AG09319 (cell line): ENCODE data around the gene PIGQ.

ENCODE experiments used
- DNase-seq: peaks from one replicate; pipeline ENCODE4 v3.0.0-alpha.2; 2010; ENCODE audit warnings: low read depth; ENCODE audit errors: extremely low read depth
- TF ChIP-seq, protein P1 (sequence below): IDR thresholded peaks from 2 replicates; pipeline ENCODE4 v1.5.1; 2011; ENCODE audit warnings: low read depth, mild to moderate bottlenecking, inconsistent platforms, low read length, moderate library complexity

PIGQ gene

DNA sequence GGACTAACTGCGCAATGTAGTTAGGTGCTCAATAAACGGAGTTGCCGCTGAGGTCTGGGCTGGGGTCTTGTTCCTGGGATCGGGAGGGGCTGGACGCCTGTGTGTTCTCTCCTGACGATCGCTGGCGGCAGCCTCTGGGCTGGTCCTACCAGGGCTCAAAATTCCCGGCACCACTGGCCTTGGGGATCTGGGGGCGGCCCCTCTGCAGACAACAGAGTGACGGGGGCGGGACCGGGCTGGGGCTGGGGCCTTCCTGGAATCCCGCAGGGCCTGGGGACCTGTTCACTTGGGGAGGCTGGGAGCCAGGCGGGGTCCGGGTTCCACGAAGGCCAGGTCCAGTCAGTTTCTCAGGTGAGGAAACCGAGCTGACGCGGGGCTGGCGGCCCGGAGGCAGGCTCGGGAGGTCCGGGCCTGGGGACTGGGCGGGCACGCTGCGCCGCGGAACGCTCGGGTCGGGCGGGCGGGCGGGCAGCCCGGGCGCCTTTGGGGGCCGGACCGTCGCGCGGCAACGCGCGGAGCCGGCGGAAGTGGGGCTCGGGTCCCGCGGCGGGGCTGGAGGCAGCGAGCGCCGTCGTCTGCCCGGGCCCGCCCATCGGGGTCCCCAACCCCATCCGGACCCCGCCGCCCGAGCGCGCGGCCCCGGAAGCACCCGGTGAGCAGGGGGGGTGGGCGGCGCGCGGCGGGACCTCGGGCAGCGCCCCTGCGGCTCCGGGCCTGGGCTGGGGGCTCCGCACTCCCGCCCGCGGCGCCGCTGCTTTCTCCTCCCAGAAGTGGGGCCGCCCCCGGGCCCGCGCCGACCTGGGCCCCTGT lies at the start of gene PIGQ:
Gene PIGQ, plus strand, starts transcription at position 524 of the 810 bp plus-strand sequence. CDS start 4,107 bp downstream, outside the sequence.
- no peak for DNase-seq
- TF ChIP-seq, protein P1, sequence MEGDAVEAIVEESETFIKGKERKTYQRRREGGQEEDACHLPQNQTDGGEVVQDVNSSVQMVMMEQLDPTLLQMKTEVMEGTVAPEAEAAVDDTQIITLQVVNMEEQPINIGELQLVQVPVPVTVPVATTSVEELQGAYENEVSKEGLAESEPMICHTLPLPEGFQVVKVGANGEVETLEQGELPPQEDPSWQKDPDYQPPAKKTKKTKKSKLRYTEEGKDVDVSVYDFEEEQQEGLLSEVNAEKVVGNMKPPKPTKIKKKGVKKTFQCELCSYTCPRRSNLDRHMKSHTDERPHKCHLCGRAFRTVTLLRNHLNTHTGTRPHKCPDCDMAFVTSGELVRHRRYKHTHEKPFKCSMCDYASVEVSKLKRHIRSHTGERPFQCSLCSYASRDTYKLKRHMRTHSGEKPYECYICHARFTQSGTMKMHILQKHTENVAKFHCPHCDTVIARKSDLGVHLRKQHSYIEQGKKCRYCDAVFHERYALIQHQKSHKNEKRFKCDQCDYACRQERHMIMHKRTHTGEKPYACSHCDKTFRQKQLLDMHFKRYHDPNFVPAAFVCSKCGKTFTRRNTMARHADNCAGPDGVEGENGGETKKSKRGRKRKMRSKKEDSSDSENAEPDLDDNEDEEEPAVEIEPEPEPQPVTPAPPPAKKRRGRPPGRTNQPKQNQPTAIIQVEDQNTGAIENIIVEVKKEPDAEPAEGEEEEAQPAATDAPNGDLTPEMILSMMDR = no peak

DNA sequence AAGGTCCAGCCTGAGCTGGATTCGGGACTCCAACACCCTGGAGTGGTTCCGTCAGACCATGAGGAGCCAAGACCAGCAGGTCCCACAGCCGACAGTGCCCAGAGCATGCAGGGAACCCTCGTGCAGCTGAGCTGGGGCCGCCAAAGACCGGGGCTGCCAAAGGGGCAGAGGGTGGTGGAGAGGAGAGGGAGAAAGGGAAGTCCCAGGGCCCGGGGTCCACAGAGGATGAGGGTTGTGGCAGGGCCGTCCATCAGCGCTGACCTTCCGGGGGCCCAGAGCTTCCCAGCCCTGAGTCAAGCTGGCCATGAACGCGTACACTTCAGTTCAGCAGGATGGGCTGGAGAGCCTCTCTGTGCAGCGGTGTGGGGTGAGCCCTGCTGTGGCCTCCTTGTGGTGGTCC lies 48.9 kb upstream of the PIGQ start:
- TF ChIP-seq, protein P1 = no peak
- DNase-seq = no peak

DNA sequence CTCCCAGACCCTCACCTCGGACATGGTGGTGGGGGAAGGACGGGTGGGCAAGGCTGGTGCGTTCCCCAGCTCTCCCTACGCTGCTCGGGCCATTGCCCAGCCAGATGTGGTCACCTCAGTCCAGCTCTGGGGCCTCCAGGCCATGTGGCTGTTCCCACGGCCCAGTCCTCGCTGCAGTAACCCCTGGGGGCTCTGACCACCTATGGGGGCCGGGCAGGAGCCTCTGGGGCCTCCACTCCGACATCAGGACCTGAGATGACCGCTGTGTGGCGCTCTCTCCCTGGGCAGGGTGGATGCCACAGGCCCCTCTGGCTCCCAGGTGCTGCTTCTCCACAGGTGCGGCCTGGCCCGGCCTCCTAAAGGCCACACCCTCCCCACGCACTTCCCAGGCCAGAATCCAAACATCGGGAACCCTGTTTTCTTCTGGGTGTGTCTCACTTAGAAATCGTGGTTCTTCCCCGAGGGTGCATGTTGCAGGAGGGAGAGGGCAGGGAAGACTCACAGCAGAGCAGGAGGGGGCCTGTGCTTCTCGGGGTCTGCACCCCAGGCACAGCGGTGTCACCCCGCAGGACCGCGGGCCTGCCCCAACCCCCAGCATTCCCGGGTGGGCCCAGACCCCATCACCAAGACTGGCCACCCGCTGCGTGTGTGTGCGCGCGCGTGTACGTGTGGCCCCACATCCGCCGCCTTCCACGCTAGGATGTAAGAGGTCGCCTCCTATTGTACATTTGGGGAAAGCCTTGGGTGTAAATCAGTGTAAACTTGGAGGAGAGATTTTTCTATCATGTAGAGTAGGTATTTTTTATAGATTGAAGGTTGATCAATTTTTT lies 48.2 kb upstream of the PIGQ start:
- no peak for DNase-seq
- TF ChIP-seq, protein P1 = no peak

DNA sequence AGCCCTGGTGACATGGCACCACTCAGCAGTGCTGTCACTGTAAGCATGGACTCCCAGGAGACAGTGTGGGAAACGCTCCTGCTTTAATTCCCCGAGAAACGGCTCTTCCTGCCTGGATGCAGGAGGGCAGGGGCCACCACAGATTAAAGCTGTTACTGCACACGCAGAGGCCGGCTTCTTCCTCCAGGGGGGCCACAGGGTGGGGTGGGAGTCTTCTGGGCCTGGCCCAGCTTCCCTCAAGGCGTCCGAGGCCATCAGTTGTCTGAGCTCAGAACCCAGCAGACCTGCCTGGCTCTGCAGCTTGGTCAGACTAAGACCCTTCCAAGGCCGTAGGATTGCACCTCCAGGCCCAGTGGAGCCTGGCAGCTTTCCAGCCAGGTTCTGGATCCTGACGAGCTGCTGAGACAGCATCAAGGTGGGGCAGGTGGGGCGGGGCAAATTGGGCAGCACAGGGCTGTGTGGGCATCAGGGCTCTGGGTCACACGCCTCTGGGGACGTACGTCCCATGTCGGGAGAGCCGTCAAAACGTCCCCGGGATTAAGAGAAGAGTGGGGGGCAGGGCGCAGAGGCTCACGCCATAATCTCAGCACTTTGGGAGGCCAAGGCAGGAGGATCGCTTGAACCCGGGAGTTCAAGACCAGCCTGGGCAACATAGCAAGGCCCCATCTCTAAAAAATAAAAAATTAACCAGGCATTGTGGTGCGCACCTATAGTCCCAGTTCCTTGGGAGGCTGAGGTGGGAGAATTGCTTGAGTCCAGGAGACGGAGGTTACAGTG lies 47.3 kb upstream of the PIGQ start:
- TF ChIP-seq, protein P1 = no peak
- no peak for DNase-seq

DNA sequence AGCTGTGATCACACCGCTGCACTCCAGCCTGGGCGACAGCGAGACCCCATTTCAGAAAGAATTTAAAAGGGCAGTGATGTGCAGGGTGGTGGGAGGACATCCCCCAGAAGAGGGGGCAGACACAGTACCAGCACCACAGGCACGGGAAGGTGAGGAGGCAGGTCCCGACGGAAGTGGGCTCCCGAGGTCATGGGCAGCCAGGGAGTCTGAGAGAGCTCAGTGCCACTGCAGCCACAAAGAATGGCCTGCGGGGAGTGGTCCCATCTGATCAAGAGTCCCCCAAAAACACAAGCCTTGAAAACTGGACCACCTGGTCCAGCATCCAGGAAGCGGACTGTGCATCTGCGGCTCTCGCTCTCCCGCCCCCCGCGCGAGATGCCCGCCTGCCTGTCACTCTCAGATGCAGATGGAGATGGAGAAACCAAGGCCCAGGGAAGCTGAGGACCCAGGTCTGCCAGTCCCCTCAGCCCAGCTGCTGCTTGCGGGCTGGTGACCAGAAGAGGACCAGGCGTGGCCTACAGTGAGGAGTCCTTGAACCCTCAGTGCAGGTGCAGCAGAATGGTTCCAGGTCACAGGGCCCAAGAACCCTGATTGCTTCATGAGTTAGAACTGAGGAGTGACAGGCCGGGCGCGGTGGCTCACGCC lies 46.5 kb upstream of the PIGQ start:
- TF ChIP-seq, protein P1 = no peak
- DNase-seq = no peak

DNA sequence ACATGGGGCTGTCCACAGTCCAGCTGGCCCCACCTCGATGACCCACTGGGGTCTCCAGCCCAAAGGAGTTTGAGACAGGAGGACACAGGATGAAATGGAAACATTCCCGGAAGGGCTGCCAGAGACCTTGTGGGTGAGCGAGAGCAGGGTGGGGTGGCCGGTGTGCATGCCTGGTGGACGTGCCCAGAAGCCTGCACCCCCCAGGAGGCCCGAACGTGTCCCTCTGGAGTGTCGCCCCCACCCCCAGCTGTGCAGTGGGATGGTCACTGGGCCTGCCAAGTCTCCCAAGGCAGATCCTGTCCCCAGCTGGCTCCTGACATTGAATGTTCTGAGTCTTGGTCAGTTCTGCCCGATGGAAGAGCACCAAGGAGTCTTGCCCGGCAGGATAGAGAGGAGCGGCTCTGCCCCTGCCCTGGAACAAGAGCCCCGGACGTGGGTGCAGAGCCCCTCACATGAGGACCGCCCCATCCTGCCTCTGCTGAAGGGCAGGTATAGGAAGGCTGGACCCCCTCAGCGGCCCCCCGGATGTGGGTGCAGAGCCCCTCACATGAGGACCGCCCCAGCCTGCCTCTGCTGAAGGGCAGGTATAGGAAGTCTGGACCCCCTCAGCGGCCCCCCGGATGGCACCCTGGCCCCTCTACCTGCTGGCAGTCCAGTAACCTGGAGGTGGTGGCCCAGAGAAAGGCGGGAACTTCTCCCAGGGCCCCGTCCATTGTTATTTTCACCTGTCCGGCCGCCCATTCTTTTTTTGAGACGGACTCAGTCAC lies 45.3 kb upstream of the PIGQ start:
- TF ChIP-seq, protein P1 = no peak
- DNase-seq = no peak
